ENCODE data around the gene ARFRP1. TPM values are rescaled to one million over a fixed set of nuclear protein-coding genes. Genes with fewer than 3 reads are reported as not detected.

The ARFRP1 gene
- total and polyA plus RNA-seq, 2 of the 4 experiments (the other 2 are of a cell fraction) = 25.3 to 36.6 TPM

DNA sequence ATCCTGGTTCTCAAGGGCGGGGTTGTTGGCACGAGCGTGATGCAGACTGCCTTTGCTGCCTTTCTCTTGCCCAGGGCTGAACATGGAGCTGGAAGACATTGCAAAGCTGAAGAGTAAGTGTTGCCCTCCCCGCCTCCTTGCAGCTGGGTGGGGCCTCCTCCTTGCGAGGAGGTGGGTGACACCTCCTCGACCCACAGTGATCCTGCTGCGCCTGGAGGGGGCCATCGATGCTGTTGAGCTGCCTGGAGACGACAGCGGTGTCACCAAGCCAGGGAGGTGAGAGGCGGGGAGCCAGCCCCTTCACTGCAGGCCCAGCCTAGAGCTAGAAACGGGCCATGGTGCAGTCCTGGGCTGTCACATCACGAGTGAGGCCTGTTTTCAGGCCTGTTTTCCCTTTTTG is 29.7 kb downstream of the ARFRP1 start:
- Histone ChIP-seq H2BK5ac (ENCODE audit: low read depth, low read length, poor library complexity, severe bottlenecking) (no peak overlapping the region), H3K23ac (ENCODE audit: low read depth, low read length) (no peak overlapping the region), H2AFZ (replicated peaks; ENCODE audit: low read length, poor library complexity) (no peak overlapping the region), H3K9ac (ENCODE audit: low read depth, low read length) (no peak overlapping the region), H2AK9ac (replicated peaks; ENCODE audit: low read depth, low read length, poor library complexity) (no peak overlapping the region), H3K4ac (ENCODE audit: low read depth, low read length) (no peak overlapping the region), H3K9me3 (ENCODE audit: control insufficient read depth, insufficient read depth, low read length) (no peaks in the 10 kb centered on the region), H3K4me1 (ENCODE audit: control insufficient read depth, insufficient read depth, low read length) (peaks cover 13% of the 10 kb centered on the region), H2BK20ac (ENCODE audit: low read depth, low read length) (no peak overlapping the region), H2BK120ac (ENCODE audit: low read depth, low read length) (no peak overlapping the region), H4K91ac (ENCODE audit: insufficient read depth, low read depth, low read length) (no peak overlapping the region), H2AK5ac (ENCODE audit: low read depth, low read length) (no peak overlapping the region), H2BK15ac (ENCODE audit: low read depth, low read length) (no peak overlapping the region), H3K4me2 (ENCODE audit: low read depth, low read length) (no peak overlapping the region), H3K36me3 (ENCODE audit: control insufficient read depth, insufficient read depth, low read length) (peaks cover 45% of the 10 kb centered on the region), H3K56ac (ENCODE audit: extremely low read depth, insufficient read depth, low read length) (no peak overlapping the region), H3K9me1 (ENCODE audit: insufficient read depth, low read length) (peaks cover 8% of the 10 kb centered on the region), H3K27ac (ENCODE audit: insufficient read depth, low read length) (no peak overlapping the region), H4K8ac (ENCODE audit: low read depth in 2 of 2, low read length in 2 of 2) (no peak overlapping the region), H4K20me1 (ENCODE audit: insufficient read depth, low read length) (no peaks in the 10 kb centered on the region), H3K27me3 (ENCODE audit: control insufficient read depth, insufficient read depth, low read length) (no peaks in the 10 kb centered on the region), H3K79me1 (ENCODE audit: low read depth in 1 of 2, low read length in 2 of 2) (peaks cover 1 to 14% of the 10 kb centered on the region in 2 experiments), H3K4me3 (ENCODE audit: insufficient read depth, low read depth, low read length) (no peak overlapping the region), H3K14ac (replicated peaks; ENCODE audit: low read depth, low read length) (no peak overlapping the region), H3K18ac (ENCODE audit: low read depth, low read length) (no peak overlapping the region), H4K5ac (ENCODE audit: low read depth, low read length) (no peak overlapping the region)
- in situ Hi-C loops (cut with MboI; ENCODE audit: low sequenced_read_pairs) (no loop called here), dilution Hi-C loops (cut with HindIII; ENCODE audit: low sequenced_read_pairs, unreplicated experiment) (no loop called here), intact Hi-C loops (cut with micrococcal nuclease) (no loop called here)
- ChIA-PET CTCF (no interaction called here), POLR2A (ENCODE audit: unreplicated experiment) (no interaction called here)
- ATAC-seq (ENCODE audit: low read depth) (no peak), DNase-seq (no peak)
- 82% methylated on average over 7 of the region's 13 CpGs; no CpG with 5 or more reads in 1 of the 2 experiments for WGBS, 2 experiments (ENCODE audit: extremely low coverage in 2 of 2, insufficient read length in 1 of 2)
- no TSS peak for BruUV-seq (replicated peaks)
- TF ChIP-seq, protein P1, sequence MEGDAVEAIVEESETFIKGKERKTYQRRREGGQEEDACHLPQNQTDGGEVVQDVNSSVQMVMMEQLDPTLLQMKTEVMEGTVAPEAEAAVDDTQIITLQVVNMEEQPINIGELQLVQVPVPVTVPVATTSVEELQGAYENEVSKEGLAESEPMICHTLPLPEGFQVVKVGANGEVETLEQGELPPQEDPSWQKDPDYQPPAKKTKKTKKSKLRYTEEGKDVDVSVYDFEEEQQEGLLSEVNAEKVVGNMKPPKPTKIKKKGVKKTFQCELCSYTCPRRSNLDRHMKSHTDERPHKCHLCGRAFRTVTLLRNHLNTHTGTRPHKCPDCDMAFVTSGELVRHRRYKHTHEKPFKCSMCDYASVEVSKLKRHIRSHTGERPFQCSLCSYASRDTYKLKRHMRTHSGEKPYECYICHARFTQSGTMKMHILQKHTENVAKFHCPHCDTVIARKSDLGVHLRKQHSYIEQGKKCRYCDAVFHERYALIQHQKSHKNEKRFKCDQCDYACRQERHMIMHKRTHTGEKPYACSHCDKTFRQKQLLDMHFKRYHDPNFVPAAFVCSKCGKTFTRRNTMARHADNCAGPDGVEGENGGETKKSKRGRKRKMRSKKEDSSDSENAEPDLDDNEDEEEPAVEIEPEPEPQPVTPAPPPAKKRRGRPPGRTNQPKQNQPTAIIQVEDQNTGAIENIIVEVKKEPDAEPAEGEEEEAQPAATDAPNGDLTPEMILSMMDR (conservative IDR thresholded peaks at IDR 0.05; ENCODE audit: low read depth, low read length) = no peak
- TF ChIP-seq, protein P2, sequence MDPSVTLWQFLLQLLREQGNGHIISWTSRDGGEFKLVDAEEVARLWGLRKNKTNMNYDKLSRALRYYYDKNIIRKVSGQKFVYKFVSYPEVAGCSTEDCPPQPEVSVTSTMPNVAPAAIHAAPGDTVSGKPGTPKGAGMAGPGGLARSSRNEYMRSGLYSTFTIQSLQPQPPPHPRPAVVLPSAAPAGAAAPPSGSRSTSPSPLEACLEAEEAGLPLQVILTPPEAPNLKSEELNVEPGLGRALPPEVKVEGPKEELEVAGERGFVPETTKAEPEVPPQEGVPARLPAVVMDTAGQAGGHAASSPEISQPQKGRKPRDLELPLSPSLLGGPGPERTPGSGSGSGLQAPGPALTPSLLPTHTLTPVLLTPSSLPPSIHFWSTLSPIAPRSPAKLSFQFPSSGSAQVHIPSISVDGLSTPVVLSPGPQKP (IDR thresholded peaks at IDR 0.05; ENCODE audit: borderline replicate concordance, low read depth, low read length) = no peak
- TF ChIP-seq, protein P3, sequence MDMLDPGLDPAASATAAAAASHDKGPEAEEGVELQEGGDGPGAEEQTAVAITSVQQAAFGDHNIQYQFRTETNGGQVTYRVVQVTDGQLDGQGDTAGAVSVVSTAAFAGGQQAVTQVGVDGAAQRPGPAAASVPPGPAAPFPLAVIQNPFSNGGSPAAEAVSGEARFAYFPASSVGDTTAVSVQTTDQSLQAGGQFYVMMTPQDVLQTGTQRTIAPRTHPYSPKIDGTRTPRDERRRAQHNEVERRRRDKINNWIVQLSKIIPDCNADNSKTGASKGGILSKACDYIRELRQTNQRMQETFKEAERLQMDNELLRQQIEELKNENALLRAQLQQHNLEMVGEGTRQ (IDR thresholded peaks at IDR 0.05; ENCODE audit: low read depth, low read length) = no peak
- TF ChIP-seq MAZ (IDR thresholded peaks at IDR 0.05; ENCODE audit: borderline replicate concordance, low read depth, low read length) (no peak), BHLHE40 (IDR thresholded peaks at IDR 0.05; ENCODE audit: low read depth, low read length) (no peak), NFE2L2 (IDR thresholded peaks at IDR 0.05; ENCODE audit: low read depth, low read length) (no peak), RCOR1 (IDR thresholded peaks at IDR 0.05; ENCODE audit: insufficient replicate concordance, low read length) (no peak), MAFK (IDR thresholded peaks at IDR 0.05; ENCODE audit: low read depth, low read length) (no peak), RAD21 (IDR thresholded peaks at IDR 0.05; ENCODE audit: low read length) (no peak), FOS (IDR thresholded peaks at IDR 0.05; ENCODE audit: low read depth, low read length) (no peak), MXI1 (IDR thresholded peaks at IDR 0.05; ENCODE audit: borderline replicate concordance, low read depth, low read length) (no peak), CHD1 (IDR thresholded peaks at IDR 0.05; ENCODE audit: low read depth, low read length) (no peak), SMC3 (IDR thresholded peaks at IDR 0.05; ENCODE audit: low read depth, low read length) (no peak), RFX5 (IDR thresholded peaks at IDR 0.05; ENCODE audit: low read depth, low read length) (no peak), CEBPB (IDR thresholded peaks at IDR 0.05; ENCODE audit: low read depth, low read length) (no peak), POLR2A (IDR thresholded peaks at IDR 0.05; ENCODE audit: low read depth, low read length) (no peak)
